ENCODE data around the gene HTT.
"Not testable (repeated sequence)": the region's sequence is repeated elsewhere in the genome, so short reads cannot be mapped to it uniquely, and the experiment has no call there.

HTT gene

GRCh38 chr4:3085948-3086670 is 11.6 kb downstream of the HTT start:
- no peak for DNase-seq

GRCh38 chr4:3087115-3087797 is 12.8 kb downstream of the HTT start:
- DNase-seq, result no peak

- no peak for DNase-seq
These were observed 17.0 kb downstream of the HTT start for GRCh38 chr4:3091464-3091863.

- not testable (repeated sequence) for DNase-seq
These were observed 20.2 kb downstream of the HTT start for GRCh38 chr4:3094701-3095100.

GRCh38 chr4:3096202-3096601 is 21.7 kb downstream of the HTT start:
- DNase-seq, result no peak

- DNase-seq, result no peak
These were observed 23.9 kb downstream of the HTT start for GRCh38 chr4:3098346-3098745.

GRCh38 chr4:3106339-3107186 is 32.1 kb downstream of the HTT start:
- DNase-seq, result peak; percentile 65

- no peak for DNase-seq
These were observed 32.8 kb downstream of the HTT start for GRCh38 chr4:3107271-3107670.

- DNase-seq, result no peak
These were observed 33.2 kb downstream of the HTT start for GRCh38 chr4:3107691-3108121.

- DNase-seq, result no peak
These were observed 33.7 kb downstream of the HTT start for GRCh38 chr4:3108211-3108610.

- DNase-seq, result no peak
These were observed 37.0 kb downstream of the HTT start for GRCh38 chr4:3111461-3111860.

- DNase-seq, result no peak
These were observed 37.7 kb downstream of the HTT start for GRCh38 chr4:3112201-3112600.

GRCh38 chr4:3112609-3113469 is 38.4 kb downstream of the HTT start:
- no peak for DNase-seq

GRCh38 chr4:3114377-3114776 is 39.9 kb downstream of the HTT start:
- no peak for DNase-seq

GRCh38 chr4:3115637-3116270 is 41.3 kb downstream of the HTT start:
- no peak for DNase-seq

- DNase-seq, result no peak
These were observed 42.5 kb downstream of the HTT start for GRCh38 chr4:3116955-3117354.

GRCh38 chr4:3118312-3118711 is 43.8 kb downstream of the HTT start:
- no peak for DNase-seq

GRCh38 chr4:3119464-3119863 is 45.0 kb downstream of the HTT start:
- no peak for DNase-seq

GRCh38 chr4:3121110-3121509 is 46.6 kb downstream of the HTT start:
- DNase-seq, result no peak

- no peak for DNase-seq
These were observed 47.1 kb downstream of the HTT start for GRCh38 chr4:3121596-3121995.

GRCh38 chr4:3122081-3122563 is 47.6 kb downstream of the HTT start:
- no peak for DNase-seq

GRCh38 chr4:3123181-3123671 is 48.7 kb downstream of the HTT start:
- no peak for DNase-seq
